DMS153 (cell line): ENCODE data around the gene SERPINB10.
A peak's percentile ranks its signal among the peaks of the same experiment; 100 is the strongest.

Experiments used
- DNase-seq: peaks from one replicate; lab custom pipeline; 2025; lab: John Stamatoyannopoulos, UW

The SERPINB10 gene

GRCh38 chr18:63947051-63947790 lies 39.5 kb downstream of the SERPINB10 start:
- no peak for DNase-seq

- peak; percentile 77 for DNase-seq
Observed at GRCh38 chr18:63949068-63949737, 41.4 kb downstream of the SERPINB10 start, which contains the start of gene HMSD. Gene HMSD (plus strand): TSS chr18:63949301. CDS start chr18:63953456, 4,155 bp downstream.

DNA sequence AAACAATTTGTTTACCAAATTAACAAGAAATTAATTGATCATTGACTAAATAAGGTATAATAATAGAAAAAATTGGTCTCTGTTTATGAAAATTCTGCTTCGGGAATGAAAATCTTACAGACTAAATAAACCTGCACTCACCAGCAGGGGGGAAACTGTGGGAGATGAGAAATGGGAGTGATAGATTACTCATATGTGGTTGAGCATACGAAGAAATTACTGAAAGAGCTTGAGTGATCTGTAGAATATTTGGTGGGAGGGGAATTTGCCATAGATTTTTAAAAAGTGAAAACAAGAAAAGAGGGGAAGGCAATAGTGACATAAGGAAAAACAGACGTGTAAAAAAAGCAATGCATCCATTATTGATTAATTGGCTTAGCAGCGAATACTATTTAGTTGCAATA lies 43.5 kb downstream of the SERPINB10 start:
- no peak for DNase-seq

- no peak for DNase-seq
Observed at GRCh38 chr18:63953811-63954210, 46.1 kb downstream of the SERPINB10 start.

- no peak for DNase-seq
Observed at GRCh38 chr18:63956755-63957154, 49.0 kb downstream of the SERPINB10 start.

DNA sequence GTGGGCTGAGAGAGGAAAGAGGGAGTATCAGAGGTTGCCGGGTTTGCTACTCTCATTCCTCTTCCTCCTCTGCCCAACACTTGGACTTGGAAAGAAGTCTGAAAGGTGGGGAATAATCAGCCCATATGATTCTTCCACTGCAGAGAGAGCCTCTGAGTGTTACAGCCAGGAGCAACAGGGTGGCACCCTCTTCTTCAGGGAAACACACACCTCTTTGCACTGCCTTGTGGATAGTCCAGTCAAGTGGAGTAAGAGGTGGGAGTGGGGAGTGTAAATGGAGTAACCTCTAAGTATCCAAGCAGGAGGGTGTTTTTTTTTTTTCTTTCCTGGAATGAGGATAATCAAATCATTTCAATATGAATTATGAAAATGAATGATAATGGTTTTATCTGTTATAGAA lies 53.1 kb downstream of the SERPINB10 start:
- no peak for DNase-seq

DNA sequence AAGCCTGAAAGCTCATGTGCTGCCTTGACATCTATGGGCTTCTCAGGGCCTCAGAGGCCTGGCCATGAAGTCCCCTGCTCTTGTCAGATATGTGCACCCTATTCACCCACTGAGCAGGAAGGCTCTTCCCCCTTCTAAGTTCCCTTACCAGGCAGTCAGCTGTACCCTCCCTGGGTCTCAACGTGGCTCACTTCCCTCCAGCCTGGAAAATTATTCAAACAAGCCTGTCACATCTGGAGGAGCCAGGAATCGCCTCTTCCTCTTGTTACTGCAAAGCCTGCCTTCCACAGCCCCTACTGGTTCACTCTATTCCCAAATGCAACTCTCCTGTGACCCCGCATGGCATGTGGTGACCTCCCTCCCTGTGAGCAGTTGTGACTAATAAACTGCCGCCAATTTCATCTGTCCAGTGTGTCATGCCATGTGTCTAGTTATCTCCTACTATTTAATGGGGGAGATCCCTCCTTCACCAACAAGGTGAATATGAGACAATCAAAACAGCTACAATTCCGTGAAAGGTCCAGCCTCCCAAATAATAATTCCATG lies 53.8 kb downstream of the SERPINB10 start:
- DNase-seq: no peak

DNA sequence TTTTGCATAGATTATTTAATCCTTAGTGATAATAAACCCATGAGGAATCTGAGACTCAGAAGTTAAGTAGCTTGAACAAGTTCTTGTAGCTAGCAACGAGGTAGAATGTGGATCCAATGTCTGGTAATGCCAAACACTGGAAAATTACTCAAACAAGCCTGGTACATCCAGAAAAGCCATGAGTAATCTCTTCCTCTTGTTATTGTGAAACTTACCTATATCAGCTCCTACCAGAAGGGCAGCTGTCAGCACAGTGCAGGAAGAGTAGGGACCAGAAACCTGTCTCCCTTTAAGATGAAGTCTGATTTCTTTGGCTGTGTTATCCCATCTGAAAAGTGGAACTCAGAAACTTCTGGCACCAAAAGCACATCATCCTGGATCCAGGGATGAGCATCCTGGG lies 54.4 kb downstream of the SERPINB10 start:
- DNase-seq: no peak

- DNase-seq: peak; percentile 31
Observed at GRCh38 chr18:63963615-63964256, 56.0 kb downstream of the SERPINB10 start.

DNA sequence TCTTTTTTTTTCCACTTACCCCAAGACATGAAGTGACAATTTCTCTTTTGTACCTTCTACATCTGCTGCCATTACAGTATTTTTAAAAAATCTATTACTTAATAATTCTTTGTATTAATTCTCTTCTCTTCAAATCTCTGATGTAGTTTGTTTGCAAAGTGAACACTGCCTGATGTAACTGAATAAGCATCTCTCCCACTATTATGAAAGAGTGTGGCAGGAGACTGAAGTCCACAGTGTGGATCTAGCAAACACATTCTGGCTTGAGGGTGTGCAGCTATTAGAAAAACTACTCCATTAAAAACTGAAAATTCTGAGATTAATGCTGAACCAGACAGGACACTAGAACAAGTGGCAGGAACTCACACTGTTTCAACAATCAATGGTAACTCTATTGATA lies 57.1 kb downstream of the SERPINB10 start:
- DNase-seq: no peak

DNA sequence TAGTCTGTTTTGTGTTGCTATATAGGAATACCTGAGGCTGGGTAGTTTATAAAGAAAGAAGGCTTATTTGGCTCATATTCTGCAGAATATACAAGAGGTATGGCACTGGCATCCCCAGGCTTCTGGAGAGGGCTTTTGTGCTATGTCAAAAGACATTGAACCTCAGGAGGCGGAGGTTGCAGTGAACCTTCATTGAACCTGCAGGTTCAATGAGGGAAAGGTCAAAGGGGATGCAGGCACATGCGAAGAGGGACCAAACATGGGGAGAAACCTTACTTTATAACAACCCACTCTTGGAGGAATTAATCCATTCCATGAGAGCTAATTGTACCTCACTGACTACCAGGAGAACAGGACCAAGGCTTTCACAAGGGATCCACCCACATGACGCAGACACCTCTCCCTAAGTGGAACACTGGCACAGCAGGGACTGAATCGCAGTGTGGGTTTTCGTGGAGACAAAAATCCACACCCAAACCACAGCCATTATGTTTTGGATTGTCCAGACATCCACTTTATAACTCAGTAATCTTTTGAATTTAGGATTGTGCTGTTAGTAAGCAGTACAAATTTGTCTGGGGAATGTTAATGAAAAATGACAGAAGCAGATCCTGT lies 58.1 kb downstream of the SERPINB10 start:
- no peak for DNase-seq

GRCh38 chr18:63969942-63970808 lies 62.4 kb downstream of the SERPINB10 start, which contains the start of gene SERPINB8:
Gene SERPINB8 (plus strand): TSS chr18:63970081. CDS start chr18:63978309, 8,228 bp downstream.
- DNase-seq: peak; percentile 93

GRCh38 chr18:63970809-63971205 lies 63.0 kb downstream of the SERPINB10 start:
- DNase-seq: peak; percentile 66

DNA sequence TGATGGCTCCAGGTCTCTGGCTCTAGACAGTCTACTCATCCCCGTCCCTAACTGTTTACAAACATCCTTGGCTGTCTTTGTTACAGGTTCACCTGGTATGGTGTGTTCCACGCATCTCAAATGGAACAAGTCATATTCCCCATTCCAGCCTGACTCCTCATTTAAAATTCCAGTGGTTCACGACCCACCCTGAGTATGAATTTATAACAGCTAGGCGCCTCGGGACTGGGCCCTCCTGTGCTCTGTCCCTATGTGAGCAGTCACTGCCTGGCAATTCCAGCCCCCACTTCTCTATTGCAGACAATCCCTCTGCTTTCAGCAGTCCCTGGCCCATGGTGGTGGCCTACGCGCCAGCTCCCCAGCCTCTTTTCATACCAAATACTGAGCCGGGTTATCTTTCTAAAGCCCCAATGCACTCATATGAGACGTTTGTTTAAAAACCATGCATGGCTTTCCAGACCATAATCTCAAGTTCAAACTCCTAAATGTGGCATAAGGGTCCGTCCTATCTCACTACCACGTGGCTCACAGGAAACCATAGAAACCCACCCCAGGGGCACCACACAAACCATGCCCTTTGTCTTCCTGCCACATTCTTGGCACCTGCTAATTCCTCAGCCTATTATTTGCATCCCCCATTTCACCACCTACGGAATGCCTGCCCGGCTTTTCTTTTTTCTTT lies 63.7 kb downstream of the SERPINB10 start:
- DNase-seq: no peak

DNA sequence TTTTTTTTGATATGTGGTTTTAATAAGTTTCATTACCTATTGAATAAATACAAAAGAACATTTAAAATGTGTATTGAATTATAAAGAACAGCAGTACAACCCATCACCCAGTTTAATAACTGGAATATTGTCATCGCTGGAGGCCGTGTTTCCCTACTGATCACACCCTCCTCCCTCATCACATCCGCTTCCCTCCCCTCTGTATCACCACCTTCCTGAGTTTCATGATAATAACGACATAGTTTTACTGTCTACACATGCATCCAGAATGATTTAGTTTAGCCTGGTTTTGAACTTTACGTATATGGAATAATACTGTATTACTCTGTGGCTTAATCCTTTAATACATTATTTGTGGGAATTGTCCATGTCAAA lies 64.2 kb downstream of the SERPINB10 start:
- no peak for DNase-seq

DNA sequence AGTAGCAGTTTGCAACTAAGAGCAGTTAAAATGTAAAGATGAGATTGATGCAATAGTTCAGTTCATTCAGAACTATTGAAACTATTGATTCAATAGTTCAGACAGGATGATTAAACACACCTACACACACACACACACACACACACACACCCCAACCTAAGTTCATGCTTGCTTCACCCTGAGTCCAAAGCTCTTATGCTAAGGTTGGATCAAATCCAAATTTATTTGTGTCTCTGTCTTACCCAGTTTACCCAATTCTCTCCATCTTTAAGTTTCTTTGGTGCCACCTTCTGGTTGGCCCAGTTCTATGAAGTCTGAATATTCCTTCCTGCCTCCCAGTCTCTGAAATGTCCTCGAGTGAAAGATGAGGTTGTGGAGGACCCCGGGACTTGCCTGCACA lies 67.2 kb downstream of the SERPINB10 start:
- no peak for DNase-seq

DNA sequence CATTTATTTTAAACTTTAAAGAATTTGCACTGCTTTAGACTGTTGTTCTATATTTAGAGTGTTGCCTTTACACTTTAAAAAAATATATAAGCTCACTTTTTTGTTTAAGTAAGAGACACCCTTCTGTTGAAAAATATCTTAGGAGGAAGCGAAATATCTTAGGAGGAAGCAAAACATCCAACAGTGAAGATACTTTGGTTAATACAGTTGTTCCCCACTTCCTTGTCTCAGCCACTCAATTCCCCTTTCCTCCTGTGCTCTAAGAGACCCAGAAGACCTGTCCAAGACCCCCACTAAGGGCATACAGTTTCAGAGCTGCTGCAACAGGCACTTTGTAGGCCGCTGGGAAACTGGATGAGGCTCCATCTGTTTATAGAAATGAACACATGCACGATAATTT lies 67.9 kb downstream of the SERPINB10 start:
- DNase-seq: no peak

DNA sequence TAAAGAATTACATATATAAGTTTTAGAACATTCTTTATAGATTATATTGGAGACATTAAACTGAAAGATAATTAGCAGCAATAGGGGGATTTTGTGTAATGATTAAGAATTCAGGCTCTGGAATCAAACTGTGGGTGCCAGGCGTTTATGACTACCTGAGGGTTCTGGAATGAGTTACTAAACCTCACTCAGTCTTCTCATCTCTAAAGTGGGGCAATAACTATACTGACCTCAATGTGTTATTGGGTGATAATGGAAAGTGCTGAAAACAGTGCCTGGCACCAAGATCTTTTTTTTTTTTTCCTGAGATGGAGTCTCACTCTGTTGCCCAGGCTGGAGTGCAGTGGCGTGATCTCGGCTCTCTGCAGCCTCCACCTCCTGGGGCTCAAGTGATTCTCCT lies 69.3 kb downstream of the SERPINB10 start:
- no peak for DNase-seq

- peak; percentile 52 for DNase-seq
Observed at GRCh38 chr18:63979409-63979920, 71.7 kb downstream of the SERPINB10 start.

DNA sequence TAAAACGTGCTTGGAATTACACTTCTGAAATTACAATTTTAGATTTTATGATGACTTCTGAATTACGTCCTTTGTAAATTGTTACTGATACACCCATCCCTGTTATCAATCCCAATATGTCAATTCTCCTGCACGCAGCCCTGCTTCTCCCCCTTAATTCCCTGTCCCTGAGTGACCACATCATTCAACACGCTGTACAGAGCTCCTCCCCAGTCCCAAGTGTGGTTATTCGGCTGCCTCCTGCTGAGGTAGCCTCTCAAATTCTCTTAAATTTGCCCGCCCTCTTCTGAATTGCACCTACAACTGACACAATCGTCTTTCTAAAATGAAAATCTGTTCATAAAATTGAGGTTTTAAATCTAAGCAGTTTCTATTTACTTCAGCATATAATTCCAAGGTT lies 72.3 kb downstream of the SERPINB10 start:
- DNase-seq: no peak
